HG03095 (cell line): ENCODE results near the gene PRRC2A.

ENCODE experiments used
- ATAC-seq: cut with Tn5 transposase; IDR thresholded peaks from one replicate; pipeline ENCODE4 v1.9.1; 2021; ENCODE audit warnings: moderate library complexity; ENCODE audit not compliant: unreplicated experiment

PRRC2A gene

DNA sequence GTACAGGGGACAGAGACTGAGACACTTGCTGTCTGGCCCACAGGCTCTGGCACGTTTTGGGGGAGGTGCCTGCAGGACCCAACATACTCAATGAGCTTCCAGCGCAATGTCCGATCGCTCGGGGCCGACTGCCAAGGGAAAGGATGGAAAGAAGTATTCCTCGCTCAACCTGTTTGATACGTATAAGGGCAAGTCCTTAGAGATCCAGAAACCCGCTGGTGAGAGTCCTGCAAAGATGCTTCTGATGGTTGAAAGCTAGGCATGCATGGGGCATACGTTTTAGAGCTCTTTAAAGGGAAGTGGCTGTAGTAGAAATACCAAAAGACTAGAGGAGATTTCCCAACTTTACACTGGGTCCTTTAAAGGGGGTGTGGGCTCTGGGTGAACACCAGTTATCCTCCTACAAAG lies 2.2 kb downstream of the PRRC2A start:
- ATAC-seq: no peak

DNA sequence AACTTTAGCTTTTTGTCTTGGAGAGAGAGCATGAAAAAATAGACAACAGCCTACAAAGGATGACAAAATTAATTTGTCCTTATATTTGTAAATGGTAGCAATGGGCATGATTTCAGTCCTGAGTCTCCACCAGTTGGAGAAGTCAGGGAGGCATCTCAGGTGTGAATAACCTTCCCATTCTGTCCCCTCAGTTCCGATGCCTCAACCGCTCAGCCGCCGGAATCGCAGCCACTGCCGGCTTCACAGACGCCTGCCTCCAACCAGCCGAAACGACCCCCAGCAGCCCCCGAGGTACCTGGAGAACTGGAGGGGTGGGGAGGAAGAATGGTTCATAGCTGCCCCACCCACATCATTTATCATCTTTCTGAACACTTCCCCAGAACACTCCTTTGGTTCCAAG lies 3.6 kb downstream of the PRRC2A start:
- no peak for ATAC-seq

DNA sequence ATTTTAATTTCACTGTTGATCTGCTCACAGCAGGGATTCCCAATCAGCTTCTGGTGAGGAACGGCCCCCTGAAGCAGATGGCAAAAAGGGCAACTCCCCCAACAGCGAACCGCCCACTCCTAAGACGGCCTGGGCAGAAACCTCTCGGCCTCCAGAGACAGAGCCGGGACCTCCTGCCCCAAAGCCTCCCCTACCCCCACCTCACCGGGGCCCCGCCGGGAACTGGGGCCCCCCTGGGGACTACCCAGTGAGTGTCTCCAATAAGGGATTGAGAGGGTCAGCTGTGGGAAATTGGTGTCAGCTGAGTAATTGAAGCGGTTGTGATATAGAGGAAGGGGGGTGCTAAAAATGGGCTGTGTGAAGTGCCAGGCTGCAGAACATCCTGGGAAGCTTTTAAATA lies 6.4 kb downstream of the PRRC2A start:
- no peak for ATAC-seq

DNA sequence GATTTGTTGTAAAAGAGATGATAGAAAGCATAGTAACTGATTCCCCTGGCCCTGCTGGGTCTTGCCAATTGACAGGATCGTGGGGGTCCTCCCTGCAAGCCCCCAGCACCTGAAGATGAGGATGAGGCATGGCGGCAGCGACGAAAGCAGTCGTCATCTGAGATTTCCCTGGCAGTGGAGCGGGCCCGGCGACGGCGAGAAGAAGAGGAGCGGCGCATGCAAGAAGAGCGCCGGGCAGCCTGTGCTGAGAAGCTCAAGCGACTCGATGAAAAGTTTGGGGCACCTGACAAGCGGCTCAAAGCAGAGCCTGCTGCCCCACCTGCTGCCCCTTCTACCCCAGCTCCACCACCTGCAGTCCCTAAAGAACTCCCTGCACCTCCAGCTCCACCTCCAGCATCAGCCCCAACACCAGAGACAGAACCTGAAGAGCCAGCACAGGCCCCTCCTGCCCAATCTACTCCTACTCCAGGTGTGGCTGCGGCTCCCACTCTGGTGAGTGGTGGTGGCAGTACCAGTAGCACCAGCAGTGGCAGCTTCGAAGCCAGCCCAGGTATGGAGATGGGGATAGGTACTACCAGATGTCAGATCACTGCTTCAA lies 7.3 kb downstream of the PRRC2A start:
- ATAC-seq: no peak

DNA sequence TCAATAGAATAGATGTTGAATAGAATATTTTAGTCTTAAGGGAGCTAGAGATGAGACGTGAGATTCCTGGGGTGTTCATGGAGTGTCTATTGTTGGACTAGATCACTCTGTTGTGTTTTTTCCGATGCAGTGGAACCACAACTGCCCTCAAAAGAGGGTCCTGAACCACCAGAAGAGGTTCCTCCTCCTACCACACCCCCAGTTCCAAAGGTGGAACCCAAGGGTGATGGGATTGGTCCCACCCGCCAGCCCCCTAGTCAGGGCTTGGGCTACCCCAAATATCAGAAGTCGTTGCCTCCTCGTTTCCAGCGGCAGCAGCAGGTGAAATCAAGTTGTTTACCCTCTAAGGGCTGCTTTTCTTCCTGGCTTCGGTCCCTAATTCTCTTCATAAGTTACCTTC lies 8.5 kb downstream of the PRRC2A start:
- ATAC-seq: no peak

DNA sequence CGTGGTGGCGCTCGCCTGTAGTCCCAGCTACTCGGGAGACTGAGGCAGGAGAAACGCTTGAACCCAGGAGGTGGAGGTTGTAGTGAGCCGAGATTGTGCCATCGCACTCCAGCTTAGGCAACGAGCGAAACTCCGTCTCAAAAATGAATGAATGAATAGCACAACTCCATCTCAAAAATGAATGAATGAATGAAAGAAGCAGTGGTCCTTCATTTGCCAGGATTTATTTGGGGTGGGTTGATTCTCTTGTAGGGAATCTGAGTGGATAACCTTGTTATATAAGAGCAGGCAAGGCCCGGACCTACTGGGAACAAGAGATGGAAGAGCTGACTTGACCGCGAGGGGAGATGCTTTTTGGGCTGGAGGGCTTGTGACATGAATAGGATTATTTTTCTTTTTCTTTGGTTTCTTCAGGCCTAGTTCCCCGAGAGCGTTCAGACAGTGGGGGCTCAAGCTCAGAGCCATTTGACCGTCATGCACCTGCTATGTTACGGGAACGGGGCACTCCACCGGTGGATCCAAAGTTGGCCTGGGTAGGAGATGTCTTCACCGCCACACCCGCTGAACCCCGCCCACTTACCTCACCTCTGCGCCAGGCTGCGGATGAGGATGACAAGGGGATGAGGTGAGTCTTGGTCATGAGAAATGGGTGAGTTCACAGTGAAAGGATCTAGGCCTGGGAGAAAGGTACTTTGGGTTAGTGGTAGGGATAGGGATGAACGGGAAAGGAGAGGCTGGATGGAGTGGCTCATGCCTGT lies 9.8 kb downstream of the PRRC2A start:
- ATAC-seq: no peak

DNA sequence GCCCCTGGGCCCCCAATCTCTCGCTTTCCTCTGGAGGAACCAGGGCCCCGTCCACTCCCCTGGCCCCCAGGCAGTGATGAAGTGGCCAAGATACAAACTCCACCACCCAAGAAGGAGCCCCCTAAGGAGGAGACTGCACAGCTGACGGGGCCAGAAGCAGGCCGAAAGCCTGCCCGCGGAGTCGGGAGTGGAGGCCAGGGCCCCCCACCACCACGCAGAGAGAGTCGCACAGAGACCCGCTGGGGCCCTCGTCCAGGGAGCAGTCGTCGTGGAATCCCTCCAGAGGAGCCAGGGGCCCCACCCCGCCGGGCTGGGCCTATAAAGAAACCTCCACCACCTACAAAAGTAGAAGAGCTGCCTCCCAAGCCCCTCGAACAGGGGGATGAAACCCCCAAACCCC lies 10.7 kb downstream of the PRRC2A start:
- ATAC-seq: no peak

DNA sequence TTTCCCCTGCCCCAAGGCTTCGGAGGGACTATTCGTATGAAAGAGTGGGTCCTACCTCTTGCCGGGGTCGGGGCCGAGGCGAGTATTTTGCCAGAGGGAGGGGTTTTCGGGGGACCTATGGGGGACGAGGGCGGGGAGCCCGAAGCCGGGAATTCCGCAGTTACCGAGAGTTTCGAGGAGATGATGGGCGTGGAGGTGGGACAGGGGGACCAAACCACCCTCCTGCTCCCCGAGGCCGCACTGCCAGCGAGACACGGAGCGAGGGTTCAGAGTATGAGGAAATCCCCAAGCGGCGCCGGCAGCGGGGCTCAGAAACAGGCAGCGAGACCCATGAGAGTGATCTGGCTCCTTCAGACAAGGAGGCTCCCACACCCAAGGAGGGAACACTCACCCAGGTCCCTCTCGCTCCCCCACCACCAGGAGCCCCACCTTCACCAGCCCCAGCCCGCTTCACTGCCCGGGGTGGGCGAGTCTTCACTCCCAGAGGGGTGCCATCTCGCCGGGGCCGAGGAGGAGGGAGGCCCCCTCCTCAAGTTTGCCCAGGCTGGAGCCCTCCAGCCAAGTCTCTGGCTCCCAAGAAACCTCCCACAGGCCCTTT lies 11.3 kb downstream of the PRRC2A start:
- ATAC-seq: no peak

DNA sequence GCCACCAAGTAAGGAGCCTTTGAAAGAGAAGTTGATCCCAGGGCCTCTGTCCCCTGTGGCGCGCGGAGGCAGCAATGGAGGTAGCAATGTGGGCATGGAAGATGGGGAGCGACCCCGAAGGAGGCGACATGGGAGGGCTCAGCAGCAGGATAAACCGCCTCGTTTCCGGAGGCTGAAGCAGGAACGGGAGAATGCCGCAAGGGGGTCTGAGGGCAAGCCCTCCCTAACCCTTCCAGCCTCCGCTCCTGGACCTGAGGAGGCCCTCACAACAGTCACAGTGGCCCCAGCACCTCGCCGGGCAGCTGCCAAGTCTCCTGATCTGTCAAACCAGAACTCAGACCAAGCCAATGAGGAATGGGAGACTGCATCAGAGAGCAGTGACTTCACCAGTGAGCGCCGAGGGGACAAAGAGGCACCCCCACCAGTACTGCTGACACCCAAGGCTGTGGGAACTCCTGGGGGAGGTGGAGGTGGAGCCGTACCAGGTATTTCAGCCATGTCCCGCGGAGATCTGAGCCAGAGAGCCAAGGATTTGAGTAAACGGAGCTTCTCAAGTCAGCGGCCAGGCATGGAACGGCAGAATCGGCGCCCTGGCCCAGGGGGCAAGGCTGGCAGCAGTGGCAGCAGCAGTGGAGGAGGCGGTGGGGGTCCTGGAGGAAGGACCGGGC lies 11.9 kb downstream of the PRRC2A start:
- ATAC-seq: no peak

DNA sequence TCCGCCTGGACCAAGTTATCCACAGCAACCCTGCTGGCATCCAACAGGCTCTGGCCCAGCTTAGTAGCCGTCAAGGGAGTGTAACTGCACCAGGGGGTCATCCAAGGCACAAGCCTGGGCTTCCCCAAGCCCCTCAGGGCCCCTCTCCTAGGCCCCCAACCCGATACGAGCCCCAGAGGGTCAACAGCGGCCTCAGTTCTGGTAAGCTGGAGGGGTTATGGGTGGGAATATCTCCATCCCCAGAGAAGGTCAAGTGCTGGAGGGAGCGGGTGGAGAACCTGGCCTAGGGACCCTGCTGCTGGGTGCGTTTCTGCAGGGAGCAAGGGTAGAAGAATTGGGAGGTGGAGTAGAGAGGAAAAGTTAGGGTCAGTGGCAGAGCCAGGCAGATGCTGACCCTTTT lies 12.9 kb downstream of the PRRC2A start:
- no peak for ATAC-seq

DNA sequence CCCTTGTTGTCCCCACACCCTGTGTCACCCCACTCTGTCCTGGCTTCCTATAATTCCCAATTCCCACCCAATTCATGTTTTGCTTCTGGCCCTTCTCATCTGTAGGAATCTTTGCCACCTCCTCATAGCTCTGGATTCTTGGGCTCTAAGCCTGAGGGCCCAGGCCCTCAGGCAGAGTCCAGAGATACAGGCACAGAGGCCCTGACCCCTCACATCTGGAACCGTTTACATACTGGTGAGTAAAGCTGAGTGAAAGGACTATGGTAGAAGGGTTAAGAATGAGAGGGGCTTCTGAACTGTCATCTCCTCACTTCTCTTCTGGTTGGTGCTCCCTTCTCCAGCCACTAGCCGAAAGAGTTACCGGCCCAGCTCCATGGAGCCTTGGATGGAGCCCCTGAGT lies 13.6 kb downstream of the PRRC2A start:
- ATAC-seq: no peak

DNA sequence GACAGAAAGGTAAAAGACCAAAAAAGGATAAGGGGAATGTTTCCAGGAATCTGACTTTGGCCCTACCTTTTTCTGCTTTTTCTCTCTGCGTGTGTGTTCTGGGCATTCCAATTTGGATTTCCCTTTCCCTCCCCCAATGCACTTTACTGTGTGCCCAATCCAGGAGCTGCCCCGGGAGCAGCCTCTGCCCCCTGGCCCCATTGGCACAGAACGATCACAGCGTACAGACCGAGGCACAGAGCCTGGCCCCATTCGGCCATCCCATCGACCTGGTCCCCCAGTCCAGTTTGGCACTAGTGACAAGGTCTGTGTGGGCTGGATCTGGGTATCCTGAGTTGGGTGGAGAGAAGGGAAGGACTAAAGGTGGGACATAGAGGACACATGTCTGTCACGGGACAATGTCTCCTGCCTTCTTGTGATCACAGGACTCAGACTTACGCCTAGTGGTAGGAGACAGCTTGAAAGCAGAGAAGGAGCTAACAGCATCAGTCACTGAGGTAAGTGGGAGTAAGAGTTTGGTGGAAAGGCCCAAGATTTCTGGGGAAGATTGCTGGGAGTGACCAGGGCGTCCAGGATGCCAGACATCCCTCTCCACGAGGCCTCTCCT lies 14.6 kb downstream of the PRRC2A start:
- no peak for ATAC-seq

DNA sequence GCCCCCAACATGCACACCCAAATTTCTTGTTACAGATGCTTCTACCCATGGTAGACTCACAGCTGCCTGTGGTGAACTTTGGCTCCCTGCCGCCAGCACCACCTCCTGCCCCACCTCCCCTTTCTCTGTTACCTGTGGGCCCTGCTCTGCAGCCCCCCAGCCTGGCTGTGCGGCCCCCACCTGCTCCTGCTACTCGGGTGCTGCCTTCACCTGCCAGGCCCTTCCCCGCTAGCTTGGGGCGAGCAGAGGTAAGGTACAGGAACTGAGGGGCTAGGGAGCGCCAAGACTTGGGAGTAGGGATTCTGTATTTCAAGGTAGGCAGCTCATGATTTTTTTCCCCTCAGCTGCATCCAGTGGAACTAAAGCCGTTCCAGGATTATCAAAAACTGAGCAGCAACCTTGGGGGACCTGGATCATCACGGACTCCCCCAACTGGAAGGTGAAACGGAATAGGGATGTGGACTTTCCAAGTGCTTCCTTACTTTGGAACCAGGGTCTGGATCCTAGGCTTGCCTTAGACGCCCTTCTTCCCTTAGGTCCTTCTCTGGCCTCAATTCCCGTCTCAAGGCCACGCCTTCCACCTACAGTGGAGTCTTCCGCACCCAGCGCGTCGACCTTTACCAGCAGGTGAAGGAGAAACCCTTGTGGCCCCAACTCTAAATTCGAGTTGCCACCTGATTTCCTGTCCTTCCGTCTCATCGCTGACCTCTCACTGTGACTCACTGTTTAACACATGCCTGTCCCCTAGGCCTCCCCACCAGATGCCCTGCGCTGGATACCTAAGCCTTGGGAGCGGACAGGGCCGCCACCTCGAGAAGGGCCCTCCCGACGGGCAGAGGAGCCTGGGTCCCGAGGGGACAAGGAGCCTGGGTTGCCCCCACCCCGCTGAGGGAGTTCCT lies 16.4 kb downstream of the PRRC2A start:
- ATAC-seq: no peak

DNA sequence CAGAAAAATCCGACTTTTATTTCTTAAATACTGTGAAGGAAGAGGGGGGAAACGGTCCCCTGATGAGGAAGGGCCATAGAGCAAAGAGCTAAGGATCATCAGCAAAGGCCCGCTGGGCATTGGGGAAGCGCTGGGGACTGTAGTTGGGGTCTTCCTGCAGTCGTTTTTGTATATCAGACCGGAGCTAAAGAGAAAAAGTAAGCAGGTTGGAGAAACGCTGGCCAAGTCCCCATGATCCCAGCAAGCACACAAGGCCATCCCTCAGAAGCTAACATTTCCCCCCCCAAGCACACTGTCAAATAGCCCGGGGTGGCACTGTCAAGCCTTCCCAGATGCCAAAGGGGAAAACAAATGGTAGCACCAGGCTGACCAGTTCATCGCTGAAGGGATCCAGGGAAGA lies 18.5 kb downstream of the PRRC2A start:
- ATAC-seq: no peak

DNA sequence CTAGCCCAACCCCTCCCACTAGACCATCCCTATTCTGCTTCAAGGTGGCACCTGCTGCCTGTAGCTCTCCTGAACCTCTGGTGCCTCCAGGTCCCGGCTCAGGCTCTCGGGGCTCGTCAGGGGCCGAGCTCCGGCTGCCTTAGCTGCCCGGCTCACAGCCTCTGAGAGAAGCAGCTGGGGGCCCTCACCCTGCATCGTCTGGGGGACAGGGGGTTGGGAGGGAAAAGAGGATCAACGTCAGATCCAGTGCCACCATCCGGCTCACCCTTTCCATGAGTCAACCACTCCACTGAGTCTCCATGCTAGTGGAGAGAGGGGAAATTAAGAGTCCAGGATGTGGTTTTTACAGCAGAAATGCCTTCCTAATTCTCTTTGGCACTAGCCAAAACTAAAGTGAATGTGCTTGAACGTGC lies 18.9 kb downstream of the PRRC2A start:
- ATAC-seq: no peak

DNA sequence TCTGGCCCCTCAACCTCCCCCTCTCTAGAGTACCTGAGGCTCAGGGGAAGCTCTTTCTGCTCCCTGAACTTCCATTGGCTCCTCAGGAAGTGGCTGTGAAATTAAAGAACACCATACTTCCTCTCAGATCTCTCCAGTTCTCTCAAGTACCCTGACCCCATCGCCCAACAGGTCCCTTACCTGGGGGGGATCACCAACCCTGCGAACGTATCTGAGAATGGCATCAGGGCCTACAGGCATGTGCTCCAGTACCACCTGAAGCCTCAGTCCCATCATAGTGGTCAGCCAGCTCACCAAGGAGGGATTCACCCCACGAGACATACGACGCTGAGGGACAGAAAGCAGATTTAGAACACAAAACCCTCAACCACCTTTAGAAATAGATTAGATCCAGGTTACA lies 20.1 kb downstream of the PRRC2A start:
- no peak for ATAC-seq

DNA sequence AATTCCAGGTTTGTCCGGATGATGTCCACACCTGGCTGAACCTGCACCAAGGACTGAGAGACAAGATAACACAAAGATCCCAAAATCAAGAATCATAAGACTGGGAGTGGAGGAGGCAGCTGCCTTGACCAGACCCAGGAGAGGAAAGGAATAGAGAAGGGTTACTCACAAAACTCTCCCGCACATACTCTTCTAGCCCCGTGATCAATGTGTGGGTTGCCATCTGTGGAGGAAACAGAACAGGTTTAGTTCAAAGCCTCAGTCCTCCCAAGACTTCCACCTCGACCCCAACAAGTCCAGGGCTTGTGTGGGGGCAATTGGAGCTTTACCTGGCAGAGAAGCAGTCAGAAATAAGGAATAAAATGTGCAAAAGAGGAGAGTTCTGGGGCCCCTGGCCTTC lies 20.9 kb downstream of the PRRC2A start:
- ATAC-seq: no peak

DNA sequence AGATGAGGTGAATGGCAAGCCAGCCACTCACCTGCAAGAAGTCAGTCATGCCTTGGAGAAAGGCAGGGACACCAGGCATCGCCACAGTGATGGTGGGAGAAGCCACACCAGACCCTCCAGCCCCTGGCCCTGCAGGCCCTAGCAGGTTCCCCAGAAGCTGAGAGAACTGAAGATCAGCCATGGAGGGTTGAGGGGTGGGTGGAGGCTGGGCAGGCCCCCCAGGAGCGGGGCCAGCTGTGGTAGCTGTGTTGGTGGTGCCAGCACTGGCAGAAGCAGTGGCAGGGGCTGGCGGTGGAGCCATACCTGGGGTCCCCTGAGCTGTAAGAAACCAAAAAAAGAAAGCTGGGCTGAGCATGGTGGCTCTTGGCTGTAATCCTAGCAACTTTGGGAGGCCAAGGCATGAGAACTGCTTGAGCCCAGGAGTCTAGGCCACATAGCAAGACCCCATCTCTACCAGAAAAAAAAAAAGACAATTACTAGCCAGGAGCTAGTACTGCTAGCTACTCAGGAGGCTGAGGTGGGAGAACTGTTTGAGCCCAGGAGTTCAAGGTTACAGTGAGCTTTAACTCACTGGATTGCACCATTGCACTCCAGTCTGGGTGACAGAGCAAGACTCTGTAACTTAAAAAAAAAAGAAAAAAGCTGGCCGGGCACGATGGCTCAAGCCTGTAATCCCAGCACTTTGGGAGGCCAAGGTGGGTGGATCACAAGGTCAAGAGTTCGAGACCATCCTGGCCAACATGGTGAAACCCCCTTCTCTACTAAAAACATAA lies 22.5 kb downstream of the PRRC2A start:
- no peak for ATAC-seq

DNA sequence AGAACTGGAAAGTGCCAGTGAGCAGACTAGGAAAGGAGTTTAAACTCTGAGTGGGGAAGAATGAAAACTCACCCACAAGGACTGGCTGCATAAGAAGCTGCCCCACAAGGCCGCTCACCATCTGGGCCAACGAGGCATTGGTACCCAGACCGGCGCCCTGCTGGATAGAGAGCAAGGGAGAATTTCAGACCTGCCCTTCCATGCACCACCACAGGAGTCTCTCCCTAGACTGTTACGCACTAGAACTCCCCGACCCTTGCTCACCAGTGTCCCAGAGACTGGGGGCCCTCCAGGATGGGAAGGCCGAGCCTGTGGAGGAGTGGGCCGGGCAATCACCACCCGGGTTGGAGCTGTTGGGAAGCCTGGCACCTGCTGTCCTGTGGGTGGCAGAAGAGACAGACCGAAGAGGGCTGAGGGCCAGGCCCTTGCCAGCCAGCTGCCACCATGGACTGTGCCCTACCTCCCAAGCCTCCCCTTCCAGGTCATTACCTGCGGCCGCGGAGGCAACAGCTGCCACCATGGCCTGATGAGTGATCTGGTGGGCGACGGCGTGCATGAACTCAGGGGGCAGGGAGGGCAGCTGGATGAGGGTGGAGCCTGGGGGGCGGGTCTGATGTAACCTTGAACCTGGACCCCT lies 23.4 kb downstream of the PRRC2A start:
- ATAC-seq: no peak
